ENCODE data around the gene CD6. TPM values are rescaled to one million over a fixed set of nuclear protein-coding genes. Genes with fewer than 3 reads are reported as not detected.

Gene CD6
- total and polyA plus RNA-seq, 8 donors: 1.1 to 2.8 (median 1.4) TPM; not detected in 2

- WGBS, 5 donors: 31 to 44% (median 35%) methylated on average over 33 to 54 of the region's 54 CpGs
- no peaks in the 10 kb centered on the region for H3K9me3 ChIP-seq
- TF ChIP-seq EP300 (IDR thresholded peaks at IDR 0.05) (no peak), POLR2AphosphoS5 (IDR thresholded peaks at IDR 0.05) (no peak), CTCF (IDR thresholded peaks at IDR 0.05) (no peak), POLR2A (IDR thresholded peaks at IDR 0.05) (no peak)
- DNase-seq: peak in 1 of 2 donors; percentile 69
- peak overlapping the region in 2 of 5 donors; percentile 8 to 18 for H3K27ac ChIP-seq
- peaks cover 14 to 36% (median 32%) of the 10 kb centered on the region in 4 donors for H3K4me1 ChIP-seq
- intact Hi-C loops (cut with DNase I; ENCODE audit: low total_unique reads): no loop called here
- peak overlapping the region; percentile 41 to 58 (median 46) for H3K4me3 ChIP-seq
- H3K36me3 ChIP-seq: no peaks in the 10 kb centered on the region
- peaks cover 0 to 29% (median 17%) of the 10 kb centered on the region in 3 donors for H3K27me3 ChIP-seq
These were observed 36.7 kb downstream of the CD6 start for GRCh38 chr11:61007956-61008896.

GRCh38 chr11:61008971-61009370 lies 37.5 kb downstream of the CD6 start:
- no peaks in the 10 kb centered on the region for H3K36me3 ChIP-seq
- TF ChIP-seq EP300 (IDR thresholded peaks at IDR 0.05) (no peak), POLR2A (IDR thresholded peaks at IDR 0.05) (no peak), CTCF (IDR thresholded peaks at IDR 0.05) (no peak), POLR2AphosphoS5 (IDR thresholded peaks at IDR 0.05) (no peak)
- no peak for DNase-seq
- H3K27me3 ChIP-seq: peaks cover 0 to 35% (median 17%) of the 10 kb centered on the region in 3 donors
- H3K4me1 ChIP-seq: peaks cover 14 to 32% (median 30%) of the 10 kb centered on the region in 4 donors
- 79 to 90% (median 85%) methylated on average over 5 of the region's 5 CpGs for WGBS, 5 donors
- intact Hi-C loops (cut with DNase I; ENCODE audit: low total_unique reads): no loop called here
- no peaks in the 10 kb centered on the region for H3K9me3 ChIP-seq
- no peak overlapping the region for H3K4me3 ChIP-seq
- H3K27ac ChIP-seq: no peak overlapping the region

GRCh38 chr11:61009392-61010275 lies 38.2 kb downstream of the CD6 start:
- Histone ChIP-seq H3K27me3 (peaks cover 0 to 36% (median 17%) of the 10 kb centered on the region in 3 donors), H3K4me3 (no peak overlapping the region), H3K9me3 (no peaks in the 10 kb centered on the region), H3K4me1 (peaks cover 14 to 25% (median 24%) of the 10 kb centered on the region in 4 donors), H3K27ac (no peak overlapping the region), H3K36me3 (no peaks in the 10 kb centered on the region)
- no peak for DNase-seq
- intact Hi-C loops (cut with DNase I; ENCODE audit: low total_unique reads): no loop called here
- WGBS, 5 donors: 87 to 93% (median 91%) methylated on average over 12 to 15 of the region's 15 CpGs
- TF ChIP-seq POLR2AphosphoS5 (IDR thresholded peaks at IDR 0.05): no peak
- TF ChIP-seq POLR2A (IDR thresholded peaks at IDR 0.05): no peak
- no peak for TF ChIP-seq EP300 (IDR thresholded peaks at IDR 0.05)
- TF ChIP-seq CTCF (IDR thresholded peaks at IDR 0.05): no peak

Measured in stomach (tissue), 9 donors.